ENCODE data around the gene PPTC7.
"Not testable (repeated sequence)": the region's sequence is repeated elsewhere in the genome, so short reads cannot be mapped to it uniquely, and the experiment has no call there.

Gene PPTC7

GRCh38 chr12:110590806-110591326 is 7.7 kb upstream of the PPTC7 start:
- in situ Hi-C loops (cut with HindIII; ENCODE audit: low pct_ligation_motif_present, low sequenced_read_pairs) = no loop called here
- TF ChIP-seq, protein P1, sequence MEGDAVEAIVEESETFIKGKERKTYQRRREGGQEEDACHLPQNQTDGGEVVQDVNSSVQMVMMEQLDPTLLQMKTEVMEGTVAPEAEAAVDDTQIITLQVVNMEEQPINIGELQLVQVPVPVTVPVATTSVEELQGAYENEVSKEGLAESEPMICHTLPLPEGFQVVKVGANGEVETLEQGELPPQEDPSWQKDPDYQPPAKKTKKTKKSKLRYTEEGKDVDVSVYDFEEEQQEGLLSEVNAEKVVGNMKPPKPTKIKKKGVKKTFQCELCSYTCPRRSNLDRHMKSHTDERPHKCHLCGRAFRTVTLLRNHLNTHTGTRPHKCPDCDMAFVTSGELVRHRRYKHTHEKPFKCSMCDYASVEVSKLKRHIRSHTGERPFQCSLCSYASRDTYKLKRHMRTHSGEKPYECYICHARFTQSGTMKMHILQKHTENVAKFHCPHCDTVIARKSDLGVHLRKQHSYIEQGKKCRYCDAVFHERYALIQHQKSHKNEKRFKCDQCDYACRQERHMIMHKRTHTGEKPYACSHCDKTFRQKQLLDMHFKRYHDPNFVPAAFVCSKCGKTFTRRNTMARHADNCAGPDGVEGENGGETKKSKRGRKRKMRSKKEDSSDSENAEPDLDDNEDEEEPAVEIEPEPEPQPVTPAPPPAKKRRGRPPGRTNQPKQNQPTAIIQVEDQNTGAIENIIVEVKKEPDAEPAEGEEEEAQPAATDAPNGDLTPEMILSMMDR (IDR thresholded peaks at IDR 0.05; ENCODE audit: low read depth, low read length, missing control alignments) = no peak
- no peak overlapping the region for H3K4me3 ChIP-seq (ENCODE audit: low read depth, low read length)
- H3K36me3 ChIP-seq (replicated peaks) = no peaks in the 10 kb centered on the region
- no peak overlapping the region for H3K27ac ChIP-seq
- no peaks in the 10 kb centered on the region for H3K27me3 ChIP-seq (replicated peaks)
- no peak for DNase-seq

- Histone ChIP-seq H3K4me3 (ENCODE audit: low read depth, low read length) (no peak overlapping the region), H3K27ac (no peak overlapping the region), H3K27me3 (replicated peaks) (no peaks in the 10 kb centered on the region), H3K36me3 (replicated peaks) (no peaks in the 10 kb centered on the region)
- no peak for DNase-seq
- in situ Hi-C loops (cut with HindIII; ENCODE audit: low pct_ligation_motif_present, low sequenced_read_pairs) = no loop called here
- TF ChIP-seq, protein P1 (IDR thresholded peaks at IDR 0.05; ENCODE audit: low read depth, low read length, missing control alignments) = no peak
Observed at GRCh38 chr12:110590059-110590458, 6.9 kb upstream of the PPTC7 start.

DNA sequence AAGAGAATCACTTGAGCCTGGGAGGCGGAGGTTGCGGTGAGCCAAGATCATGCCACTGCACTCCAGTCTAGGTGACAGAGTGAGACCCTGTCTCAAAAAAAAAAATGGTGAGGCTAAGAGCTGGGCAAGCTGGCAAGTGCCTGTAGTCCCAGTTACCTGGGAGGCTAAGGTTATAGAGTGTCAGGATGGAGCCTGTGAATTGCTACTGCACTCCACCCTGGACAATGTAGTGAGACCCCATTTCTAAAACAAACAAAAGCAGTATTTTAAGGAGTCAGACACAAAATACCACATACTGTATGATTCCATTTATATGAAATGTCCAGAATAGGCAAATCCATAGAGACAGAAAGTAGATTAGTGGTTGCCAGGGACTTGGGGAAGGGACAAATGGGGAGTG is 4.0 kb upstream of the PPTC7 start:
- H3K4me3 ChIP-seq (ENCODE audit: low read depth, low read length); in situ Hi-C loops (cut with HindIII; ENCODE audit: low pct_ligation_motif_present, low sequenced_read_pairs); H3K27ac ChIP-seq; DNase-seq; H3K36me3 ChIP-seq (replicated peaks); H3K27me3 ChIP-seq (replicated peaks): not testable (repeated sequence)

- Histone ChIP-seq H3K27me3 (replicated peaks) (no peaks in the 10 kb centered on the region), H3K4me3 (ENCODE audit: low read depth, low read length) (no peak overlapping the region), H3K27ac (no peak overlapping the region), H3K36me3 (replicated peaks) (no peaks in the 10 kb centered on the region)
- TF ChIP-seq, protein P1 (IDR thresholded peaks at IDR 0.05; ENCODE audit: low read depth, low read length, missing control alignments) = no peak
- in situ Hi-C loops (cut with HindIII; ENCODE audit: low pct_ligation_motif_present, low sequenced_read_pairs) = no loop called here
- no peak for DNase-seq
Observed at GRCh38 chr12:110585231-110585799, 2.2 kb upstream of the PPTC7 start.

DNA sequence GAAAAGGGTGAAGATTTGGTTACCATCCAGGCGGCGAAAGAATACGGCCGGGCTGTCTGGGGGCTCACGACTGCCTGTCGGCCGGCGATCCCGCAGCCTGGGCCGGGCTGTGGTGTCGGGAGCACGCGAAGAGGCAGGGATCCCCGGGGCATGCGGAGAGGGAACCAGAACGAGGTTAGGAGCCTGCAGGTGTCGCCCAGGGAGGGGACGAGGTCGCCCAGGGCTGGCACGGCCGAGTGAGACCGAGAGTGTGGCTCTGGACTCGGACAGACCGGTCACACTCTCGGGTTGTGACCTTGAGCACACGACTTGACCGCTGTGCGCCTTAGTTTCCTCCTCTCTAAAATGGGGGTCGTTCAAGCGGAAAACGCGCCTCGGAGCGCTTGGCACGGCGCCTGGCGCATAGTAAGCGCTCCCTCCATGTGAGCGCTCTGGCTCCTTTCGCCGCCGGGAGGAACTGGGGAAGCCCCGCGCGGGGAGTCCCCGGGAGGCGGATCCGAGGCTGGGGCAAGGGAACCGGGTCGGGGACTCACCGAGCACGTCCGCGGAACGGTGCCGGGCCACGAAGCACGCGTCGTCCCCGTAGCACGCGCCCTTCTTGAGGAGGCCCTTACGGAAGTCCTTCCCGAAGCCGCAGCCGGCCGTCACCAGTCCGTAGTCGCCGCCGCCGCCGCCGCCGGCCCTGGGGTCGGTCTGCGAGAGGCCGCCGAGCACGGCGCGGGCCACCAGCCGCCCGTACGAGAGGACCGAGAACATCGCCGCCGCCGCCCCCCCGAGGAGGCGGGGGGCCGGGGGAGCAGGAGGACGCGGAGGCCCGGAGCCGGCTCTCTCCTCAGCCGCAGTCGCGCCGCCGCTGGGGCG is 612 bp downstream of the PPTC7 start:
- peak overlapping the region; percentile 90 for H3K4me3 ChIP-seq (ENCODE audit: low read depth, low read length)
- in situ Hi-C loops (cut with HindIII; ENCODE audit: low pct_ligation_motif_present, low sequenced_read_pairs) = no loop called here
- H3K27me3 ChIP-seq (replicated peaks) = no peaks in the 10 kb centered on the region
- H3K36me3 ChIP-seq (replicated peaks) = no peaks in the 10 kb centered on the region
- TF ChIP-seq, protein P1 (IDR thresholded peaks at IDR 0.05; ENCODE audit: low read depth, low read length, missing control alignments) = no peak
- H3K27ac ChIP-seq = peak overlapping the region; percentile 76
- no peak for DNase-seq

GRCh38 chr12:110581931-110582275 is 1.2 kb downstream of the PPTC7 start:
- Histone ChIP-seq H3K36me3 (replicated peaks) (no peaks in the 10 kb centered on the region), H3K4me3 (ENCODE audit: low read depth, low read length) (peak overlapping the region; percentile 90), H3K27me3 (replicated peaks) (no peaks in the 10 kb centered on the region), H3K27ac (no peak overlapping the region)
- TF ChIP-seq, protein P1 (IDR thresholded peaks at IDR 0.05; ENCODE audit: low read depth, low read length, missing control alignments) = no peak
- DNase-seq = no peak
- in situ Hi-C loops (cut with HindIII; ENCODE audit: low pct_ligation_motif_present, low sequenced_read_pairs) = no loop called here

Data from brain microvascular endothelial cell (primary cell).